ENCODE data around the gene ABL2. TPM values are rescaled to one million over a fixed set of nuclear protein-coding genes. Genes with fewer than 3 reads are reported as not detected.

The ABL2 gene
- total and polyA plus RNA-seq, 2 donors (not counting 3 experiments of a cell fraction or from before 2014, with no cell fraction given) = 41.8 to 158 TPM

DNA sequence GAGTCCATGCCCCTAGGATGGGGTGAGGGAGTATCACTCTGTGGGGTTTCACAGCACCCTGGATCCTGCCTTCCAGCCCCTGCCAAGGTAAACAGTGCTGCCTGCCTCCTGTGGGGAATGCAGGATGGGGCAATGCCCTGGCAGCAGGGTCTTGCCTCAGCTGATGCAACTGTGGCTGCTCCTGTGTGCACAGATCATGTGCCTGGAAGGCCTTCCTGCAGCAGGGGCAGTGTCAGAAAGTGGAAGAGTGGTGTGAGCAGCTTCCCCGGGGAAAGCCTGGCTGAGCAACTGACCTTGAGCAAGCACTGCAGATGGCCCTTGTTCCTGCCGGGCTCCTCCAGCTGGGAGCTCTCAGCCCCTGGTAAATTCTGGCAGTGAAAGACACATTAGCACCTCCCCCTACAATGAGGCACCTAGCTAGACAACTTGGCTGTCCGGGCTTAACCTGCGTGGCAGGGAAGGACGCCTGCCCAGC lies 137.7 kb downstream of the ABL2 start:
- DNase-seq (ENCODE audit: low read depth, low spot score) (no peak), FAIRE-seq (no peak)
- no TSS peak for BruUV-seq (replicated peaks)
- POLR2A ChIA-PET = interaction anchor here (1.3 kb wide), 1 partner anchor 9 kb away, joined by 3 read pairs; no protein-coding TSS in a partner anchor
- H3K27ac ChIP-seq (ENCODE audit: insufficient read depth, low read depth, low read length) = no peak overlapping the region
- no peak overlapping the region for H3K9ac ChIP-seq (replicated peaks; ENCODE audit: extremely low read depth, insufficient read depth, low read length)
- no peaks in the 10 kb centered on the region for H3K9me1 ChIP-seq (replicated peaks; ENCODE audit: control insufficient read depth, extremely low read depth, insufficient read depth, low read length)
- dilution Hi-C loops (cut with MboI; ENCODE audit: extremely low pct_ligation_motif_present, low sequenced_read_pairs) = no loop called here
- intact Hi-C loops (cut with micrococcal nuclease) = no loop called here
- no peaks in the 10 kb centered on the region for H3K9me3 ChIP-seq (replicated peaks; ENCODE audit: control insufficient read depth, insufficient read depth, low read length)
- CTCF ChIA-PET = interaction anchor here (1.3 kb wide), 1 partner anchor 12 kb away, joined by 4 read pairs; no protein-coding TSS in a partner anchor
- H2AFZ ChIP-seq (ENCODE audit: low read depth, low read length) = no peak overlapping the region
- no peaks in the 10 kb centered on the region for H3K27me3 ChIP-seq (ENCODE audit: control insufficient read depth in 2 of 2, insufficient read depth in 2 of 2, low read length in 2 of 2)
- peaks cover 6% of the 10 kb centered on the region for H3K4me1 ChIP-seq (ENCODE audit: control insufficient read depth, extremely low read depth, insufficient read depth, low read length)
- H3K4me3 ChIP-seq (replicated peaks in 1 of 3; ENCODE audit: insufficient read depth in 1 of 3, low read depth in 1 of 3, low read length in 3 of 3) = no peak overlapping the region
- no peaks in the 10 kb centered on the region for H3K79me2 ChIP-seq (ENCODE audit: control insufficient read depth, insufficient read depth, low read length)
- no peaks in the 10 kb centered on the region for H4K20me1 ChIP-seq (replicated peaks; ENCODE audit: control insufficient read depth, extremely low read depth, insufficient read depth, low read length)
- H3K36me3 ChIP-seq (ENCODE audit: control insufficient read depth in 2 of 2, extremely low read depth in 1 of 2, insufficient read depth in 2 of 2, low read length in 2 of 2) = peaks cover 38 to 48% of the 10 kb centered on the region in 2 experiments
- TF ChIP-seq POLR2AphosphoS5 (IDR thresholded peaks at IDR 0.05; ENCODE audit: insufficient read depth, low read depth, low read length) (no peak), JUN (IDR thresholded peaks at IDR 0.05; ENCODE audit: borderline replicate concordance, insufficient read depth, insufficient read length, low read depth) (no peak)
- no peak overlapping the region for H3K4me2 ChIP-seq (ENCODE audit: insufficient read depth, low read length)

DNA sequence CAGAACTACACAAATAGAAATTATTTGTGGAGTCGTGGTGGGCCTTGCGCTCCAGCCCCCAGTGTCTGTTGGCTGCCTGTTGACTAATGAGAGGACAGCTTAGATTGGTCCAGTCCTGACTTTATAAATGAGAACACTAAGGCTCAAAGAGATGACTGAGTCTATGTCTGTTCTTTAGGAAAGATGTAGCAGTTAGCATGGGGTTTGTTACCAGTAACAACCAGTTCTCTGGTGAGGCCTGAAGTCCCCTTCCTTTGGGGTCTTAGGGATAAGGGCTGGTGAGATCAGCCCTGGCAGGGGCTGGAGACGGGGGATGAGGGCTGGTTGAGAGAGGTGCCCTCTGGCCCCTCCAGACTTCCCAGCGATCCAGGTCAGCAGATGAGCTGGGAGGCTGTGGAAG lies 138.6 kb downstream of the ABL2 start:
- ChIA-PET POLR2A (interaction anchor here (1.3 kb wide), 1 partner anchor 8 kb away, joined by 3 read pairs; no protein-coding TSS in a partner anchor), CTCF (interaction anchor here (0.8 kb wide), 2 partner anchors 12 to 119 kb away, joined by 3 to 4 read pairs; no protein-coding TSS in a partner anchor)
- Histone ChIP-seq H3K9ac (replicated peaks; ENCODE audit: extremely low read depth, insufficient read depth, low read length) (no peak overlapping the region), H3K27ac (ENCODE audit: insufficient read depth, low read depth, low read length) (no peak overlapping the region), H3K79me2 (ENCODE audit: control insufficient read depth, insufficient read depth, low read length) (no peaks in the 10 kb centered on the region), H3K9me3 (replicated peaks; ENCODE audit: control insufficient read depth, insufficient read depth, low read length) (no peaks in the 10 kb centered on the region), H3K27me3 (ENCODE audit: control insufficient read depth in 2 of 2, insufficient read depth in 2 of 2, low read length in 2 of 2) (no peaks in the 10 kb centered on the region), H3K36me3 (ENCODE audit: control insufficient read depth in 2 of 2, extremely low read depth in 1 of 2, insufficient read depth in 2 of 2, low read length in 2 of 2) (peaks cover 38 to 44% of the 10 kb centered on the region in 2 experiments), H3K9me1 (replicated peaks; ENCODE audit: control insufficient read depth, extremely low read depth, insufficient read depth, low read length) (no peaks in the 10 kb centered on the region), H4K20me1 (replicated peaks; ENCODE audit: control insufficient read depth, extremely low read depth, insufficient read depth, low read length) (no peaks in the 10 kb centered on the region), H3K4me2 (ENCODE audit: insufficient read depth, low read length) (no peak overlapping the region), H3K4me1 (ENCODE audit: control insufficient read depth, extremely low read depth, insufficient read depth, low read length) (peaks cover 6% of the 10 kb centered on the region), H3K4me3 (replicated peaks in 1 of 3; ENCODE audit: insufficient read depth in 1 of 3, low read depth in 1 of 3, low read length in 3 of 3) (no peak overlapping the region), H2AFZ (ENCODE audit: low read depth, low read length) (no peak overlapping the region)
- dilution Hi-C loops (cut with MboI; ENCODE audit: extremely low pct_ligation_motif_present, low sequenced_read_pairs) (no loop called here), intact Hi-C loops (cut with micrococcal nuclease) (no loop called here)
- no peak for TF ChIP-seq JUN (IDR thresholded peaks at IDR 0.05; ENCODE audit: borderline replicate concordance, insufficient read depth, insufficient read length, low read depth)
- TF ChIP-seq, protein P1, sequence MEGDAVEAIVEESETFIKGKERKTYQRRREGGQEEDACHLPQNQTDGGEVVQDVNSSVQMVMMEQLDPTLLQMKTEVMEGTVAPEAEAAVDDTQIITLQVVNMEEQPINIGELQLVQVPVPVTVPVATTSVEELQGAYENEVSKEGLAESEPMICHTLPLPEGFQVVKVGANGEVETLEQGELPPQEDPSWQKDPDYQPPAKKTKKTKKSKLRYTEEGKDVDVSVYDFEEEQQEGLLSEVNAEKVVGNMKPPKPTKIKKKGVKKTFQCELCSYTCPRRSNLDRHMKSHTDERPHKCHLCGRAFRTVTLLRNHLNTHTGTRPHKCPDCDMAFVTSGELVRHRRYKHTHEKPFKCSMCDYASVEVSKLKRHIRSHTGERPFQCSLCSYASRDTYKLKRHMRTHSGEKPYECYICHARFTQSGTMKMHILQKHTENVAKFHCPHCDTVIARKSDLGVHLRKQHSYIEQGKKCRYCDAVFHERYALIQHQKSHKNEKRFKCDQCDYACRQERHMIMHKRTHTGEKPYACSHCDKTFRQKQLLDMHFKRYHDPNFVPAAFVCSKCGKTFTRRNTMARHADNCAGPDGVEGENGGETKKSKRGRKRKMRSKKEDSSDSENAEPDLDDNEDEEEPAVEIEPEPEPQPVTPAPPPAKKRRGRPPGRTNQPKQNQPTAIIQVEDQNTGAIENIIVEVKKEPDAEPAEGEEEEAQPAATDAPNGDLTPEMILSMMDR (IDR thresholded peaks at IDR 0.05; ENCODE audit: extremely low read depth in 1 of 2, insufficient read depth in 1 of 2, low read depth in 1 of 2, low read length in 2 of 2) = no peak
- TF ChIP-seq POLR2AphosphoS5 (IDR thresholded peaks at IDR 0.05; ENCODE audit: insufficient read depth, low read depth, low read length) = no peak
- no peak for TF ChIP-seq FOS (IDR thresholded peaks at IDR 0.05; ENCODE audit: borderline replicate concordance, insufficient read depth, low read length)
- no peak for TF ChIP-seq EZH2 (IDR thresholded peaks at IDR 0.05; ENCODE audit: borderline replicate concordance, low read depth, low read length, severe bottlenecking)
- no peak for TF ChIP-seq MYC (IDR thresholded peaks at IDR 0.05; ENCODE audit: low read depth, low read length)
- TF ChIP-seq POLR2A (IDR thresholded peaks at IDR 0.05; ENCODE audit: low read depth, low read length) = no peak
- TF ChIP-seq, protein P2, sequence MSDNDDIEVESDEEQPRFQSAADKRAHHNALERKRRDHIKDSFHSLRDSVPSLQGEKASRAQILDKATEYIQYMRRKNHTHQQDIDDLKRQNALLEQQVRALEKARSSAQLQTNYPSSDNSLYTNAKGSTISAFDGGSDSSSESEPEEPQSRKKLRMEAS (IDR thresholded peaks at IDR 0.05; ENCODE audit: insufficient read depth, insufficient read length) = no peak
- no peak for TF ChIP-seq GATA2 (IDR thresholded peaks at IDR 0.05; ENCODE audit: insufficient read depth, insufficient read length, low read depth, low read length)
- FAIRE-seq (no peak), DNase-seq (ENCODE audit: low read depth, low spot score) (no peak)
- BruUV-seq (replicated peaks) = no TSS peak

All from endothelial cell of umbilical vein (primary cell).